Embryonic facial prominence (tissue), 1 donor: ENCODE results near the gene RNF26.
A peak's percentile ranks its signal among the peaks of the same experiment; 100 is the strongest.
"Not testable (repeated sequence)": the region's sequence is repeated elsewhere in the genome, so short reads cannot be mapped to it uniquely, and the experiment has no call there.

Experiments used
- DNase-seq: peaks from one replicate; pipeline ENCODE4 v3.0.0-alpha.2; 2016; ENCODE audit errors: extremely low spot score

Gene RNF26

DNA sequence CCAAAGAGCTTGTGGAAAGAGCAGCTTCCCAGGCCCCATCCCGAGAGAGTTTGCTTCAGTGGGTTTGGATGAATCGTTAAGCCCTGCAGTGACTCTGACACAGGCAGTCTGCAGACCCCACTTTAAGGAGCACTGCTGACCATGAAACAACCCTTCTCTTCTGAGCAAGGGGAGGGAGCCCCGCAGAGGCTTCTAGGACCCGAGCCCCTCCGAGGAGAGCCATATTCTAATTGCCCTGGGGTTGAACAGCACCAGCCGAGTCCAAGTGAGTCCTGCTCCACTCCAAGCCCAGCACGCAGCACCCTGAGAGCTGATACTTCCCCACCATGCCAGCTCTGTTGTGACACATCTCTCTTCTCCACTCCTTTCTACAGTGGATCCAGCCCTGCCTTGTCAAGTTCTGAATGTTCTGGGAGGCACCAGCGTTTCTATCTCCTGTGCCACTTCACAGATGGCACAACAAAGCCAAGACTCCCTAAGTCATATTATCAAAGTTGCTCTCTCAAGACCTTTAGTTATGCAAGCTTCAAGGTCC lies 36.8 kb downstream of the RNF26 start:
- no peak for DNase-seq

DNA sequence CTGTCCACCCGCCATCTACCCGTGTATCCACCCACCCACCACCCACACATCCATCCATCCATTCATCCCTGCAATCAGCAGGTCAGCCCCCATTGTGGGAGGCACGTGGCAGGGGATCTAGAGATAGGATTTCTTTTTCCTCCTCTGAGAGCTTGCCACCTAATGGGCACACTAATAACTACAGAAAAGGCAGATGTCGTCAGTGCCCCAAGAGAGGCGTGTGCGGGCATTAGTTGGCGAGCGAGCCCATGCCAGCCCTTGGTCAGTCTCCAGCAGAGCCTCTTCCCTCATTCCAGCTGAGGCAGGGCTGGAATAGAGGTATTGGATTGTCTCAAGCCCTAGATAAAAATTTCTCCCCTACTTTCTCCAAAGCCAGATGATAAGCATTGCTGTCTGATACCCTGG lies 37.5 kb downstream of the RNF26 start:
- DNase-seq: no peak

- no peak for DNase-seq
These were observed 38.1 kb downstream of the RNF26 start for GRCh38 chr11:119372260-119373058.

- no peak for DNase-seq
These were observed 39.0 kb downstream of the RNF26 start for GRCh38 chr11:119373059-119373920.

- DNase-seq: no peak
These were observed 39.7 kb downstream of the RNF26 start for GRCh38 chr11:119373921-119374631.

GRCh38 chr11:119374632-119375336 lies 40.5 kb downstream of the RNF26 start:
- DNase-seq: no peak

GRCh38 chr11:119375337-119376196 lies 41.2 kb downstream of the RNF26 start:
- no peak for DNase-seq

DNA sequence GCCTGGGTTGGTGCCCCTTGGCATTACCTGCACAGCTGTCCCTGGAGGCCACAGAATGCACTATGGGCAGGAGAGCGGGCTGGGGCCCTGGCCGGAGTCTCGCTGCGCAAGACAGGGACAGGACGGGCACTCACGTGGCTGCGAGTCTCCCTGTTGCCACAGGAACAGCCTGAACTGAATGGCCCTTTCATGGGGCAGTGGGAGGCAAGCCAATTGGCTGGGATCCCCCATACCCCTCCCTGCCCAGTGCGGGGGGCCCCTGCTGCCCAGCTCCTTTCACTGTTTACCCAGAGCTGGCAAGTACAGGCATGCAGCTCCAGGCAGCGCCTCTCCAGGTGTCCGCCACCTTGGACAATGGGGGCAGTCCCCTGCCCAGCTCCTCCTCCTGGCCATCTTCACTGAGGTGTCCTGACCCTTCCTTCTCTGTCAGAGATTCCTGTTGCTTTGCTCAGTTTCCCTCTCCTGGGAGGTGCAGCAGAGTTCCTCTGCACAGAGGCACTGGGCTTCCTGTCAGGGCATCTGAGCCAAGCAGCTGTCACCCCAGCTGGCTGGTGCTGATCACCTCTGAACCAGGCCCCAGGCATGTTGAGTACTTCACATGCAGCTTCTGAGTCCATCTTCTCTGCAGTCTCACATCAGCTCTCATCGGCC lies 42.0 kb downstream of the RNF26 start:
- DNase-seq: no peak

GRCh38 chr11:119377112-119377901 lies 43.0 kb downstream of the RNF26 start:
- no peak for DNase-seq

- DNase-seq: no peak
These were observed 43.8 kb downstream of the RNF26 start for GRCh38 chr11:119377961-119378667.

DNA sequence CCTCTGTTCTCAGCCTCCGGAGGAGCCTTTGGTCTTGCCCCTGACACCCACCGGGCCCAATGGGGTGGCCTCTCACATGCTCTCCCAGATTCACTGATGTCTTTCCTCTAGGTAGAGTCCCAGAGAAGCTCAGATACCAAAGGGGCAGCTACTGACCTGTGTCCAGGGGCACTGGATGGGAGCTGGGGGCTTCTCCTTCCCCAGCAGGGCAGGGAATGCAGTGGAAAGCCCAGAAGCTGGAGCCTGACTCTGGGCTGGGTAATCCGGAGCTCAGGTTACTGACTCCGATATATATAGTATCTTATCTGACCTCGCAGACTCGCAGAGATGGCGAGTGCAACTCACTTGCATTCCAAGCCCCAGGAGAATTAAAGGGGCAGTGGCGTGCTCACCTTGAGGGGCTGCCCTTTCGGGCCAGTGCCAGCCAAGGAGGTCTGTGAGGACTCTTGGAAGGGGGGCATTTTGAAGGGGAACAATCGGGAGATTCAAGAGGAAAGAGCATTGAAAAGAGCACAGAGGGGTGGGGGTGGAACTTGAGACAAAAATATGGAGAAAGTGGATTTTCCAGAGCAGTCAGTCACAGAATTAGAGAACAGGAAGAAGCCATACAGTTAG lies 44.6 kb downstream of the RNF26 start:
- DNase-seq: no peak

DNA sequence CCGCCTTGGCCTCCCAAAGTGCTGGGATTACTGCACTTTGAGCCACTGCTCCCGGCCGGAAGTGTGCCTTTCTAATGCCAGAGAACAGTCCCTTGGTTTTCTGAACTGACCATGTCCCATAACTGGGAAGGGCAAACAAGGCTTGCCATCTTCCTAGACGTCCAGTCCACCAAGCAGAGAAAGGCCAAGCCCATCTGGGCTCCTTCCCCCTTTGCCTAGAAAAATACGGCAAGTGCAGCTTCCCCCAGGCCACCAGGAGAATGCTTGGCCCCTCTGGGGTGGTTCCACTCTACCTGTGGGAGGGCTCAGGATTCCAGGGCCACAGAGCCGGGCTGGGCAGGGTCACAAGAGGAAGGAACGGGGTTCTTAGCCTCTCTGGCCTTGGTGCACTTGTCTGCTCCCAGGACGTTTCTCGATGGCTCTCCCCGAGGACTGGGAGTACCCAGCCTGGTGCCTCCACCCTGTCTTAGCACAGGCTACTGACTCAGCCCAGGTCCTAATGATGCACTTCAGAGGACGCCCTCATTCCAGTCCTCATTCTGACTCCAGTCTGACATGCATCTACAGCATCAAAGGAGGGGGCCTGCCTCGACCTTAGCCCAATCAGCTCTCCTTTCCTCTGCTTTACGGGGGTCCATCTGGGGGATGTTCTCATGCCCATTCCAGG lies 46.0 kb downstream of the RNF26 start:
- no peak for DNase-seq

- no peak for DNase-seq
These were observed 46.5 kb downstream of the RNF26 start for GRCh38 chr11:119380827-119381180.

GRCh38 chr11:119381181-119381988 lies 47.1 kb downstream of the RNF26 start, which contains the start of gene USP2:
USP2 (minus strand) TSS chr11:119381690; CDS start chr11:119373480, 8,210 bp downstream.
- DNase-seq: peak; percentile 95

DNA sequence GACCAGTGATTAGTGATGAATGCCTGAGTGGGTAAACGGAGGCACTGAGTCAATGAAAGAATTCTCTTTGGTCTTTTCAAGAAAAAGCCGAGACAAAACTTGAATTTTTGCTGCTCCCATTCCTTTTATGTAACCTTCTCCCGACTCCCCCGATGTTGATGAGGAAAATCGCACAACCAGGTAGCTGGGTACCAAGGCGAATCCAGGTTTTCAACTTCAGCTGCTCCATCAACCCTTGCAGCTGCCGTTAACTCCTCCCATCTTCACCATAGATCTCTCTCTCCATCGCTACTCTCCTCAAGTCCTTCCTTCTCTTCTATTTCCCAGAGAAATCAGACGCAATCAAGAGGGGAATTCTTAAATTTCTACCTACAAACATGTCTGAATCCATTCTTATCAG lies 47.8 kb downstream of the RNF26 start:
- DNase-seq: no peak

- DNase-seq: not testable (repeated sequence)
These were observed 48.2 kb downstream of the RNF26 start for GRCh38 chr11:119382513-119382912.
